MCF 10A (cell line): ENCODE measurements around the gene PTCSC3. TPM values are rescaled to one million over a fixed set of nuclear protein-coding genes. Genes with fewer than 3 reads are reported as not detected.

ENCODE experiments used
- BruUV-seq: library from RNA; stranded (reverse); fragments of 400-500 nt; replicated peaks from 2 replicates; lab custom pipeline; 2021; lab: Mats Ljungman, UMichigan
- CTCF ChIA-PET: fragments of 300-600 bp; sonication (Branson Sonifier 250); formaldehyde crosslinking; extraction: SDS; loops from one replicate; lab custom pipeline; 2021; ENCODE audit warnings: antibody characterized with exemption, inconsistent platforms; lab: Yijun Ruan, JAX
- POLR2A ChIA-PET: fragments of 300-600, 350-650 bp; sonication (Branson Sonifier 250); formaldehyde crosslinking; extraction: SDS; loops from one replicate; lab custom pipeline; 2020; ENCODE audit warnings: antibody characterized with exemption, inconsistent platforms; lab: Yijun Ruan, JAX
- DNase-seq: peaks from one replicate; pipeline ENCODE4 v3.0.0-alpha.2; 2018; ENCODE audit not compliant: unreplicated experiment
- H3K27ac Mint-ChIP-seq: one replicate; pipeline ENCODE4 v1.8.0; 2022; ENCODE audit warnings: mild to moderate bottlenecking, low read depth, mixed read lengths; ENCODE audit not compliant: unreplicated experiment
- H3K27me3 Mint-ChIP-seq: one replicate; pipeline ENCODE4 v1.8.0; 2022; ENCODE audit warnings: mixed read lengths; ENCODE audit not compliant: insufficient read depth, unreplicated experiment
- H3K36me3 Mint-ChIP-seq: one replicate; pipeline ENCODE4 v1.8.0; 2022; ENCODE audit warnings: mild to moderate bottlenecking, moderate library complexity, mixed read lengths; ENCODE audit not compliant: insufficient read depth, unreplicated experiment
- H3K4me1 Mint-ChIP-seq: one replicate; pipeline ENCODE4 v1.8.0; 2022; ENCODE audit warnings: mixed read lengths; ENCODE audit not compliant: insufficient read depth, unreplicated experiment
- H3K4me3 Mint-ChIP-seq: one replicate; pipeline ENCODE4 v1.8.0; 2022; ENCODE audit warnings: mild to moderate bottlenecking, moderate library complexity, mixed read lengths; ENCODE audit not compliant: unreplicated experiment
- H3K9me3 Mint-ChIP-seq: one replicate; pipeline ENCODE4 v1.8.0; 2022; ENCODE audit warnings: mixed read lengths; ENCODE audit not compliant: unreplicated experiment
- intact Hi-C: fragments of 100-400 bp; cut with micrococcal nuclease; formaldehyde crosslinking; loops from 2 replicates; pipeline ENCODE4 v1.14.1; 2022
- total RNA-seq: library from RNA; stranded (reverse); gene quantifications from 2 replicates; pipeline ENCODE4 v1.2.3, GENCODE V29; 2022
- TF ChIP-seq, protein P1 (sequence below): fragments of 200-600 bp; IDR thresholded peaks from one replicate; pipeline ENCODE4 v1.8.0; 2022; ENCODE audit warnings: antibody characterized with exemption, mild to moderate bottlenecking; ENCODE audit not compliant: unreplicated experiment

PTCSC3 gene
- total RNA-seq, 1 experiment from 2014 or later: not detected

DNA sequence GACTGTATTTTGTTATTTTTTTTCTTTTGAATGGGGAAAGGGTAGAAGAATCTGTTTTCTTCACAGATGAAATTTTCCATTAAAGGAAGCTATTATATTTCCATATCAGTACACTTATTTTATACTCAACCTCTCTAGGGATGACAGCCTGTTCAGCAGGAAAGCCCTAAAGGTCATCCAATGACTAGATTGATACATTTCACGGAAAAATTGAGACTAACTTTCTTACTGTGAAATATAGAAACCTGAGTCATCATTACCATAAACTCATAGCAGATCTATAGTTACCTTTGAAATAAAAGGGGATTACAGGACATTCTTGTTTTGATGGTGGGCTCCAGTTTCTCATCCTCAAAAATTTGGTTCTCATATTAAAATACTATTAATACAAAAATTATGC lies 36.1 kb upstream of the PTCSC3 start:
- CTCF ChIA-PET: interaction anchor here (1.3 kb wide), 1 partner anchor 161 kb away, joined by 3 read pairs; no protein-coding TSS in a partner anchor
- TF ChIP-seq, protein P1, sequence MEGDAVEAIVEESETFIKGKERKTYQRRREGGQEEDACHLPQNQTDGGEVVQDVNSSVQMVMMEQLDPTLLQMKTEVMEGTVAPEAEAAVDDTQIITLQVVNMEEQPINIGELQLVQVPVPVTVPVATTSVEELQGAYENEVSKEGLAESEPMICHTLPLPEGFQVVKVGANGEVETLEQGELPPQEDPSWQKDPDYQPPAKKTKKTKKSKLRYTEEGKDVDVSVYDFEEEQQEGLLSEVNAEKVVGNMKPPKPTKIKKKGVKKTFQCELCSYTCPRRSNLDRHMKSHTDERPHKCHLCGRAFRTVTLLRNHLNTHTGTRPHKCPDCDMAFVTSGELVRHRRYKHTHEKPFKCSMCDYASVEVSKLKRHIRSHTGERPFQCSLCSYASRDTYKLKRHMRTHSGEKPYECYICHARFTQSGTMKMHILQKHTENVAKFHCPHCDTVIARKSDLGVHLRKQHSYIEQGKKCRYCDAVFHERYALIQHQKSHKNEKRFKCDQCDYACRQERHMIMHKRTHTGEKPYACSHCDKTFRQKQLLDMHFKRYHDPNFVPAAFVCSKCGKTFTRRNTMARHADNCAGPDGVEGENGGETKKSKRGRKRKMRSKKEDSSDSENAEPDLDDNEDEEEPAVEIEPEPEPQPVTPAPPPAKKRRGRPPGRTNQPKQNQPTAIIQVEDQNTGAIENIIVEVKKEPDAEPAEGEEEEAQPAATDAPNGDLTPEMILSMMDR: no peak
- Mint-ChIP-seq H3K4me3 (no peak overlapping the region), H3K9me3 (no peaks in the 10 kb centered on the region), H3K36me3 (no peaks in the 10 kb centered on the region), H3K4me1 (peaks cover 7% of the 10 kb centered on the region), H3K27me3 (no peaks in the 10 kb centered on the region), H3K27ac (no peak overlapping the region)
- intact Hi-C loops: loop anchor here (10.0 kb wide), 2 partner anchors 102 to 108 kb away; no protein-coding TSS in a partner anchor
- no TSS peak for BruUV-seq
- POLR2A ChIA-PET: no interaction called here
- no peak for DNase-seq

DNA sequence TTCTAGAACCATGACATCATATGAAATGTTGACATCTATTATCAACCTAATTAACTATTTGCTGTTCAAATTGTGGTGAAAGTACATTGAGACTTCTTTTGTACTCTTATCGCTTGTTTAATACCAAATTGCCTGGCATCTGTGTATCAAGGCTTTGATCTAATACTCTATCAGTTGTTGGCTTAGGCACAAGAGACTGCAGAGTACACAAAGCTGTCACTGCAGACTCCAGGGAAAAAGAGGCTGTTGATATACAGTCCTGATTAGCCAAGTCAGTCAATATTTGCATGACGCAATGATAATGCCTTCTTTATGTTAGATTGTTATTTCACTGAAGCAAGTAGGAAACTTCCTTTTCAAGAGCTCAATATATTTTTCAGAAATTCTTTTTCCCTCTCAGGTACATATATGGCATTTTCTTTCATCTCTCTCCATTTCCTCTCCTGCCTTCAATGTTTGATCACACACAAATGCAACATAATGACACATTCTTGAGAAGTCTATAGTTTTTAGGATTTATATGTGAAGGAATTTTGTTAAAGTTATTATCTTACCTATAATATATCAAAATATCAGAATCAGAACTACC lies 32.3 kb upstream of the PTCSC3 start:
- intact Hi-C loops: loop anchor here (10.0 kb wide), 2 partner anchors 334 to 396 kb away; no protein-coding TSS in a partner anchor
- H3K4me3 Mint-ChIP-seq: no peak overlapping the region
- CTCF ChIA-PET: interaction anchor here (0.6 to 2.1 kb wide), 2 partner anchors 165 to 352 kb away, joined by 3 to 4 read pairs; no protein-coding TSS in a partner anchor
- no peak for DNase-seq
- TF ChIP-seq, protein P1: no peak
- POLR2A ChIA-PET: no interaction called here
- H3K27me3 Mint-ChIP-seq: no peaks in the 10 kb centered on the region
- H3K4me1 Mint-ChIP-seq: no peaks in the 10 kb centered on the region
- H3K36me3 Mint-ChIP-seq: no peaks in the 10 kb centered on the region
- BruUV-seq: no TSS peak
- H3K27ac Mint-ChIP-seq: no peak overlapping the region
- no peaks in the 10 kb centered on the region for H3K9me3 Mint-ChIP-seq

DNA sequence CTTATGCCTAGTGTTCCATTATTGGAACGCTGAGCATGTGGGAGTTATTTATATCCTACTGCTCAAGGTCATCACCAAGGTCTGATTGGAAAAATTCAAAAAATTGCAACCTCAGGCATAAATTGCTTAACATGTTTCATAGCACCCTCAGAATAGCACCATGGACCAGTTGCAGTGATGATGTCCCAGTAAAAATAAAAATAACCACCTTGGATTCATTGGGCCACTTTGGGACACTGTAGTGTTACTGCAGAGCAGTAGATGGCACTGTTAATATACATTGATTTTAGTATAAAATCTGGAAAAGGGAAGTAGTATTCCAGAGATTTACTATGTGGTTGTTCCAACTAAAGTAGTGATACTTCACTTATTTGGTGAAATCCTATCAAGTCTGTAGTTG lies 31.0 kb upstream of the PTCSC3 start:
- H3K4me1 Mint-ChIP-seq: no peaks in the 10 kb centered on the region
- no TSS peak for BruUV-seq
- intact Hi-C loops: loop anchor here (1.0 to 10.0 kb wide), 5 partner anchors 137 to 397 kb away; no protein-coding TSS in a partner anchor
- peaks cover 1% of the 10 kb centered on the region for H3K9me3 Mint-ChIP-seq
- POLR2A ChIA-PET: no interaction called here
- H3K27me3 Mint-ChIP-seq: no peaks in the 10 kb centered on the region
- TF ChIP-seq, protein P1: peak; percentile 48
- H3K4me3 Mint-ChIP-seq: no peak overlapping the region
- DNase-seq: peak; percentile 22
- CTCF ChIA-PET: interaction anchor here (0.7 to 3.3 kb wide), 8 partner anchors 111 to 246 kb away, joined by 3 to 16 read pairs (median 4); no protein-coding TSS in a partner anchor
- H3K27ac Mint-ChIP-seq: no peak overlapping the region
- H3K36me3 Mint-ChIP-seq: no peaks in the 10 kb centered on the region

DNA sequence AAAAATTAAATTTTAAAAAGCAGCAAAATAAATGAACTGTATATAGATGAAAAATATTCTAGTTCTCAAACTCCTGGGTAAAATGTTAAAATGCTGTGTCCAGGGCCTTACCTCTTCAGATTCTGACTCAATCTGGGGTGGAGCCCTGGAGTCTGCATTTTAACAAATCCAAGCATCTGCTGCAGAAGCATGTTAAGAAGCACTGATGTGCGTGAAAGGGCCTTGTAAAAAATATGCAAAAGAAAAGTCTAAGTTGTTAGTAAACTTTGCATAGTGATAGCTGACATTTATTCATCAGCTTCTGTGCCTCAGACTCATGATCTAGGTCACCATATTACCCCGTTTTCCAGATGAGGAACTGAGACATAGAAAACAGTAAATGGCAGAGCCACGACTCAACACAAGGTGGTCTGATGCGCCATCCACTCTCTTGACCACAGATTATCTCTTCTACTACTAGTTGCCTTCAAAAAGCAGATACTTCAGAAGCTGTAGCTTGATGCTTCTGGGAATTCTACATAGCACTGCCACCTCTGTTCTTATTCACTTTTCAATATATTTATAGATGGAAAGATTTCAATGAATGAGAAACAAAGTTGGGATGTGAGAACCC lies 28.0 kb upstream of the PTCSC3 start:
- Mint-ChIP-seq H3K27ac (no peak overlapping the region), H3K9me3 (peaks cover 8% of the 10 kb centered on the region), H3K36me3 (no peaks in the 10 kb centered on the region), H3K4me1 (no peaks in the 10 kb centered on the region), H3K27me3 (no peaks in the 10 kb centered on the region), H3K4me3 (no peak overlapping the region)
- BruUV-seq: no TSS peak
- no peak for DNase-seq
- POLR2A ChIA-PET: no interaction called here
- TF ChIP-seq, protein P1: no peak
- CTCF ChIA-PET: interaction anchor here (1.0 to 3.3 kb wide), 3 partner anchors 115 to 401 kb away, joined by 3 to 16 read pairs (median 4); no protein-coding TSS in a partner anchor
- intact Hi-C loops: loop anchor here (10.0 kb wide), 2 partner anchors 330 to 400 kb away; no protein-coding TSS in a partner anchor
